GM18517 (cell line): ENCODE results near the gene DOCK1.
"Not testable (repeated sequence)": the region's sequence is repeated elsewhere in the genome, so short reads cannot be mapped to it uniquely, and the experiment has no call there.

ENCODE experiments used
- ATAC-seq: cut with Tn5 transposase; IDR thresholded peaks from one replicate; pipeline ENCODE4 v1.9.1; 2021; ENCODE audit warnings: mild to moderate bottlenecking, moderate library complexity; ENCODE audit not compliant: unreplicated experiment

DOCK1 gene

DNA sequence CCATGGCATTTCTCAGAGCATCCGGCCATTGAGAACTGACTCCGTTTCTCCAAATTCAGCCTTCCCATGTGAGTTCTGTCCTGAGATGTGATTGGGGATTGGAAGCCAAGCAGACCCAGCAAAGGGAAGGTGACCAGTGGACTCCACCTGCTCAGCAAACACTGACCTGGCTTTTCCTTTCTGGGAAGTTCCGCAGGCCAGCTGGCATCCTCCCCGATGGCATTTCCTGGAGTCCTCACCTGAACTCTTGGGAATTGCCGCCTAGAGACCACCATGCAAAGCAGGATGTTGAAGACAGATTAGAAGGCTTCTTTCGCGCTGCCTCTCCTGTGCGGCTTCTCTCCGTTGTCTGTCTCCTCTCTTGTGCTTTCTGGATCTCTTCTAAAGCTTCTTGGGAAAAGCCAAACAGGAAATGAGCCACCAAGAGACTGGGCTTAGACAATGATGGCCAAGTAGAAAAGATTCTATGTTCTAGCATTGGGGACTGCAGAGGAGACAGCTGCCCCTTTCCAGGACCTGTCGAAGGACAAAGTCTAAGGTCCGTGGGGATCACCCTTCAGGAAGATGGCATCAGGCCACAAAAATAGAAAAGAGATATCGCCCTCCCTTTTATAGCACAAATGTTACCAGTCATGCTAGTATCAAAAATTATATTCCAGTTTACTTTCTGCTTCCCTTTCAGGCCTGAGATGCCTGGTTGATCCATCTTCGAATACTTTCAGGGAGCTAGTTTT is 394.9 kb downstream of the DOCK1 start:
- ATAC-seq: no peak

DNA sequence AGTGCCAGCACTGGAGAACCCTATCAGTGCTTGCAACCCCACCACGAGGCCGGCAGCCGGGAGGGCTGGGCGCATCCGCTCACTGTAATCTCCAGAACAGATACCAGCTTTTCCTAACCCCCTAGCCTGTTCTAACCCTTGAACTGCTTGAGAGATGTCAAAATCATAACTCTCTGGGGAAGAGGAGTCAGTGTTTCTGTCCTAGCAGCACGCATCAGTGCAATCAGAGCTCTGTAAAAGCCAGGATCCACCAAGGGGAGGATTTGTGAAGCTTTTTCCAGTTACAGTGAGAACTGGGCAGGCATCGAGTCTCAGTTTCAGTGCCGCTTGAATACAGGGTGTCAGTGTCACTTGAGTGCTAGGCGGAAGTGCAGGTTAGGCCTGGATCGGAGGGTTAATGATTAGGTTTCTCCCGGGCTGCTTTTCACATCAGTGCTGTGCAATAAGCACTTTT is 395.7 kb downstream of the DOCK1 start:
- no peak for ATAC-seq

DNA sequence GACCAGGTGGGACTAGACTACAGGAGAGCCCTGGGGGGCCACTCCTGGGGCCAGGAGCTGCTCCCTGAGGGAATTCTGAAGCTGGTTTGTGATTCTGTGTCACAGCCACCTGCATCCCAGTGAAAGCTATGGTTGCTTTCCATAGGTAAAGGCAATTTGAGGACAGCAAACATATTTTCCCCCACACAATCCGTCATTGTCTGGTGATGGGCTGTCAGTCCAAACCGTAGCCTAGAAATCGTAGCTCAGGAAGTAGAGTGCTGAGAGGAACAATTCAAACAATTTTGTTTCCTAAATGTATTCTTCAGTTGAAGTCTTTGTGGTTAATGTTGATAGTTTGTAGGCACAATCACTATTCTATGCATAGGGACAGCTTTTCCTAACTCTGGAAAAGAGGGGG is 397.1 kb downstream of the DOCK1 start:
- no peak for ATAC-seq

DNA sequence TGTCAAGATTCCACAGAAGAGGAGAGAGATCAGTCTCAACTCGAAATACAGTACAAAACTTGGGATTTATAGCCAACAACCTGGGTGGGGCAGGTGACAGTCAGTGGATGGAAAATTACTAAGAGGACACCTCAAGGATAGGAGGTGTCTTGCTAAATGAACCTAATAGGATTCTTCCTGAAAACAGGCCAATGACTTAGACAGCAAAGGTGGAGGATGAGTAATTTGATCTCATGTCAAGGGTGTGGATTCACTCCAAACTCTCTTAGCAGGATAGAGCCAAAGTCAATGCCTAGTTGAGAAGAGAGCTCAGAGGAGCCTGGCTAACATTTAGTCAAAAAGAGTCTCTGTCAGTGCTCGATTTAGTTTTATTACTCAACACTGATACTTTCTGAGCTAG is 397.9 kb downstream of the DOCK1 start:
- ATAC-seq: no peak

DNA sequence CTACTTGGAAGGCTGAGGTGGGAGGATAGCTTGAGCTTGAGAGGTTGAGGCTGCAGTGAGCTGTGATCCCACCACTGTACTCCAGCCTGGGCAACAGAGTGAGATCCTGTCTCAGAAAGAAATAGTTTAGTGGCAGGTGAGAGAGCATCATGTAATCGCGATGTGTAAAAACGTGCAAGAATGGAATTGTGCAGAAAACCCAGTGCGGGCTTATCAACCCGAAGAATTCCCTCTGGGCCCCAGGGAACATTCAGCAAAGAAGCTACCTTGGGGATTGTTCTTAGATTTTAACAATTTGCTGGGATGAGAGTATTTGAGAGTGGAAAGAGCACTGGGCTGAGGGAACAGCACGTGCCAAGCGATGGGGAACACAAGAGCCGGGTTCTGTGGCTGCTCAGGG is 398.5 kb downstream of the DOCK1 start:
- ATAC-seq: no peak

DNA sequence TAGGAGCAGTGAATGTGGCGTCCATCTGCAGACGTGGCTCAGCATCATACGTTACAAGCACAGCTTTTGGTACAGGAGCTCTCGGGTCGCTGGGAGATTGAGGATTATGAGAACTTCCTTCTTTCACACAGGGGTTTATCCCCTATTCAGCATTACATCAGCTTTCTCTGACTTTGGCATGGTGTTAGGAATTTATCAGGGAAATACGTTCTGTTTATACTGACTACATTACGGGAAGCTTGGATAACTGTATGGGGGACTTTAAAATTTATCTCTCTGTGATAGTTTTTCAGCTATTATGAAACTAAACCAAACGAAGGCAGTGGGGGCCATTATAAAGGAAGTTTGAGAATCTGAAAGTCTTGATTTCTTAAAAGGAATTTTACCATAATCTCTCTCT is 401.3 kb downstream of the DOCK1 start:
- ATAC-seq: no peak

DNA sequence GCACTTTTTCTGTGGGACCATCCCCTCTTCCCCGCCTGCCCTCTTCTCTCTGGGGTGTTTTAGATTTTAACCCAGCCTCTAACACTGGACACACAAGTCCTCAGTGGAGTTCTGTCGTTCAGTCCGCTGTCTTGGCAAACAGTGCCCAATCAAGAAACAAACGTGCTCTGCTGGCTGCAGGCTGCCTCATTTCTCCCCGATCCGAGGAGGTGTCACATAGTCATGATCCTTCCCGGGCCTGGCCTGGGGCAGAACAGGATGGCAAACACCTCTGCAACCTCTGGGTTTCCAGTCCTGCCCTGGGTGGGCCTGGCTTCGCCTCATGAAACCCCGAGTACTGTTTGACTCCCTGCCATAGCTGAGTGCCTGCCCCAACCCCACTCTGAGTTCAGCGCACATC is 402.1 kb downstream of the DOCK1 start:
- ATAC-seq: no peak

DNA sequence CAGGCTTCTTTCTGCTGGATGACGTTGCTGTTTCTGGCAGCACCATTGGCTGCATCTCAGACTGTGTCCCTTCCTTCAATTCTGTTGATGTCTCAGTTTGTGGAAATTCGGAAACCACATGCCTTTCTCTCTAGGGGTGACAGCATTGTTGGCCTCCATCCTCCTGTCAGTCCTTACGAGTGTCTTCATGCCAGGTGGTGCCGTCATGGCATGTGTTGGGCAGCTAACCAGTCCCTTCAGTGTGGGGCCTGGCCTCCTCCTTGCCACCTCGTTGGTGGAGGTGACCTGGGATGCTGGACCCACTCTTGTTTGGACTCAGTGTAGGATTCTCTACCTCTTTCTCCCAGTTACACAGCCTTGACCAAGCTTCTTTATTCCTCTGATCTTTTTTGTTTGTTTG is 402.8 kb downstream of the DOCK1 start:
- ATAC-seq: no peak

DNA sequence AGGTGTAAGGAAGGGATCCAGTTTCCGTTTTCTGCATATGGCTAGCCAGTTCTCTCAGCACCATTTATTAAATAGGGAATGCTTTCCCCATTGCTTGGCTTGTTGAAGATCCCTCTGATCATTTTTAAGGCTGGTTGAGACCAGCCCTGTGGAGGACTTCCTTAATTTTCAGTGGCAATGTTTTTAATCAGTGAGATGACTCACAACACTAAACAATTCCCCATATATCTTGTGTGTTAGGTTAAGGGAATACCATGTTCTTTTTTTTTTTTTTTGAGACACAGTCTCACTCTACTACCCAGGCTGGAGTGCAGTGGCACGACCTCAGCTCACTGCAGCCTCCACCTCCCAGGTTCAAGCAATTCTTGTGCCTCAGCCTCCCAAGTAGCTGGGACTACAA is 404.4 kb downstream of the DOCK1 start:
- not testable (repeated sequence) for ATAC-seq

DNA sequence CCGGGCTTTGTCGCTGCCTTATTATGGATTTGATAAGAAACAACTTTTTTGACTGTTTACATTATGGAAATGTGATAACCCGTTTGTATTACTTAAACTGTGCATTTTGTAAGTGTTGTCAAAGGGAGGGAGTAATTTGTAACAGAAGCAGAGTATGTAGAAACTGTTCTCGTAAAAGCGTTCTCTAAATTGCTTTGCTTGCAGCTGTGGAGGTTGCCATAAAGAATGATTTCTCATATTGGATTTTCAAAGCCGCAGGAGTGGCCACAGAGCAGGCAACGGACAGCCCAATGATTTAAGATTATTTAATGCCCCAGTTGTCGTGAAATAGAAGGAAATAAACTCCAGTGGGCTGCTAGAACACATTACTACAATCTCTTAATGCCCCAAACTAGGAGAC is 405.2 kb downstream of the DOCK1 start:
- no peak for ATAC-seq

DNA sequence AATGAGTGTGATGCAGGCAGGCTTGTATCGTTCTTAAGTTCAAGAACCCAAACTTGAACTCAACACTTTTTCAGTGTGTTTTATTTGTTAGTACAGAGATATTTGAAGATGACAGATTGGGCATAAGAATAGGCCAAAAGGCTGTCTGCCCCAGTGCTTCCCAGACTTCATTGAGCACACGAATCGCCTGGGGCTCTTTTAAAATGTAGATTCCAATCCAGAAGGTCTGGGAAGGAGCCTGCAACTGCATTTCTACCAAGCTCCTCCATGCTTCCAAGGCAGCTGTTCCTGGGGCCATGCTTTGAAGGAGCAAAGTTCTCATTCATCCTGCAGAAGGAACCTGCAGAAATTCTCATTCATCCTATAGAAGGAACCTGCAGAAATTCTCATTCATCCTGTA is 405.7 kb downstream of the DOCK1 start:
- no peak for ATAC-seq

DNA sequence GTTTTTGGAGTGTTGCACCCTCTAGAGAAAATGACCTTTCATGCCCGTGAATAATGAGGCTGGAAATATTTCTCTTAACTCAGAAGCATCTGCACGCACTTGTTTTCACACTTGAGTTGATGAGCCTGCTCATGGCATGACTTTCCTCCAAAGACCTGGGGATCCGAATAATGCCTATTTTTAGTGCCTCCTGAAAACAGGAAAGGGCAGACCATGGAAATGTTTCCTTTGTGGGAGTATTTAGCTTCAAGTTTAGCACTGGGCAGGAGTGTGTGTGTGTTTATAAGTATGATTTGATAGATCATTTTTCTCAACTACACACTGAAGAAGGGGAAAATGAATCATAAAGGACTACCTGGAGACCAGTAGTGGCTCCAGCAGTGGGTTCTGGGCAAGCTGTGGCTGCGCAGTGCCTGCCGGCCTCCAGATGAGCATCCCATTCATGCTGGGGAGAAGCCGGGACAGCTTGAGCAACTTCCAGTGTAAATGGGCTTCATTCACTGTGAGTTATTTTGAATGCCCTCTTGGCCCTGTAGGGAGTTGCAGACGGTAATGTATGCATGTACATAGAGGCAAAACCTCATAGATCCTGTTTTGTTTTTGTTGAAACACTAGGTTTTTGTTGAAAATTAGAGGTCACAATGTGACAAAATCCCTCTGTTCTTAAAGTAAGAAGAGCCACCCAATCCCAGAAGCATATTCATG is 408.9 kb downstream of the DOCK1 start:
- ATAC-seq: no peak

DNA sequence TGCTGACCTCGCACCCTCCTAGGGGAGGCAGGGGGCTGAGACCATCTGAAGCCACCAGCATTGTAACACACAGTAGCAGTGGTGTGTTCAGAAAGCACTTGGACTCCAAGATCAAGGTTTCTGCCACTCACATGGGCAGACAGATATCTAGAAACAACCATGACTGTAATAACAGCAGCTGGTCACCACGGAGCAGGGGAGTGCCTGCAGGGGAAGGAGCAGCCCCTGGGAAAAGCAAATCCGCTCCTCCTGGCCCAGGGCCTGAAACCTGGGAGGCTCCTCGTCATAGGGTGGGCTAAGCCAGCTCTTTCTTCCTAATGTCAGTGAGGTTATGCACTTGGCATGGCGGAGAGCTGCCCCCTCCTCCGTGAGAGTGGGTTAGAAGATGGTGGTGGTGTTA is 409.6 kb downstream of the DOCK1 start:
- no peak for ATAC-seq

DNA sequence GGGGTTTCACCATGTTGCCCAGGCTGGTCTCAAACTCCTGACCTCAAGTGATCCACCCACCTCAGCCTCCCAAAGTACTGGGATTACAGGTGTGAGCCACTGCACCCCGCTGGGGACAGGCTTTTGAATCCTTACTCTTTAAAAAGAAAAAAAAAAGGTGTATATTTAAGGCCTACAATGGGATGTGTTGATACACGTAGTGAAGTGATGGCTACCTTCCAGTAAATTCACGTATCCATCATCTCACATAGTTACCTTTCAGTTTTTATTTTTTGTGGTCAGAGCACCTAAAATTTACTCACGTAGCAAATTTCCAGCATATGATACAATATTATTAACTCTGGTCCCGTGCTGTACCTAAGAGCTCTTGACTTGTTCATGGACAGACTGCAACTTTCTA is 410.7 kb downstream of the DOCK1 start:
- ATAC-seq: no peak

DNA sequence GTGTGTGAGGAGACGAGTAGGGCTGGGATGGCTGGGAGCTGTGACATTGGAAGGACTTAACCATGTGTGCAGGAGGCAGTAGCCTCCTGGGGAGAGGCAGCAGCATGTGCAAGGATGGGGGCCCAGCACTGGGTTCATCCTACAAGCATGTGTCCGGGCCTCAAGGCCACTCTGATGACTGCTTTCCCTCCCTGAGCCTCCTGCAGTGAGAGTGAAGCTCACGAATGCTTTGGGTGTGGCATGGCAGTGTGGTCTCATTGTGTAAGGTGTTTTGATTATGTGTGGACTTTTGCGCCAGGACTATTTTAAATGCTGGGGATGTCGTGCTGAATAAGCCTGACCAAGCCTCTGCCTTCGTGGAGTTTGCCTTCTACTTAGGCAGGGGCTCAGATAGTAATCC is 413.2 kb downstream of the DOCK1 start:
- no peak for ATAC-seq

DNA sequence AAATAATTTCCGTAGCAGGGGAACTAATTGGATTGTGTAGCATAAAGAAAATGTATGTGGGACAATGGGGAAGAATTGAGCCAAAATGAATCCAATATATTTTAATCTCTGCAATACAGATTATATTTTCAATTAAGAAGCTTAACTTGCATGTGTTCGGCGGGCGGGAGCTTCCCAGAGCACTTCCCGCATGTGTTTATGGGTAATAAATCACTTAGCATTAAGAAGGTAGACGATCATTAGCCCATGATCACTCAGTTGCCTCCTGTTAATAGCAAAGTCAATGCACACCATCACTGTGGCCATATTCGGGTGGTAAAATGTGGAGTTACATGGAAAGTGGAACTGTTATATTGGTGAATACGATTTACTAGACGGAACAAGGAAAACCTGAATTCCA is 414.0 kb downstream of the DOCK1 start:
- ATAC-seq: no peak

DNA sequence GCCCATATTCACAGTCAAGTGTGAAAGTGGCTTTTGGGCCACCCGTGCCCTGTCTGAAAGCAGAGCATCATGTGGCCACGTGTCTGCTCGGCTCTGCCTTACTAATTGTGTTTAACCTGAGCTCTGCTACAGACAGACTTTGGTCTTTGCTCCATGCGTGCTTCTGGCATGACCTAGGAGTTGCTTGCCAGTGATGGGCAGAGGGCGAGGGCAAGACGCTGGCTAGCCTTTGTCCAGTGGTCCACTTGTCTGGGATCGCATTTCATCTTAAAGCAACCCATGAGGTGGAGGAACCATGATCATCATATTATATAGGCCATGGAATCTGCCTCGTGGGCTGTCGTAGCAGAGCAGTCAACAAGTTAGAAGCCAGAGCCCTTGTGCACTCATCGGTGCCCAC is 414.5 kb downstream of the DOCK1 start:
- ATAC-seq: no peak

DNA sequence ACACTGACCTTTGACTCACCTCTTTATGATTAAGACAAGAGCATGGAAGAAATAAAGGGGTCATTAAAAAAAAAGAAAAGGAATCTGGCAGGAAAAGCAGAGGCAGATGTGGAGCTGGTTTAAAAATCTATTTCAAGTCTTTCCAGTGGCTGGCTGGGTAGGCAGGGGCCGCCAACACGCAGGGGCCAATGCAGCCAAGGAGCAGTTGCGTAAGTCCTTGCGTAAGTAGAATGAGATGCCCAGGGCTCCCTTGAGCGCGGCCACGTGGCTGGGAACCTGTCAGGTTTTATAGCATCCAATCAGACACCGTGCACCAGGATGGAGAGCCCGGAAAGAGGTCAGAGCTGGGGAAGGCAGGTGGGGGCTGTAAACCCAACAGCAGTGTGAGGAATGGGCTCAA is 414.9 kb downstream of the DOCK1 start:
- ATAC-seq: no peak

DNA sequence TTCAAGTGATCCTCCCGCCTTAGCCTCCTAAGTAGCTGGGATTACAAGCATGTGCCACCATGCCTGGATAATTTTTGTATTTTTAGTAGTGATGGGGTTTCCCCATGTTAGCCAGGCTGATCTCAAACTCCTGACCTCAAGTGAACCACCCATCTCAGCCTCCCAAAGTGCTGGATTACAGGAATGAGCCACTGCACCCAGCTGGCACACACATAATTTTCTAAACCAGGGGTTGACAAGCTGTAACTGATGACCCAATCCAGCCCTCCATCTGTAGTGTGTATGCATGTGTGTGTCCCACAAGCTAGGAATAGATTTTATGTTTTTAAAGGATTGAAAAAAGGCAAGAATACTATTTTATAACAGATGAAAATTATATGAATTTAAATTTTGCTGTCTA is 417.1 kb downstream of the DOCK1 start:
- no peak for ATAC-seq

DNA sequence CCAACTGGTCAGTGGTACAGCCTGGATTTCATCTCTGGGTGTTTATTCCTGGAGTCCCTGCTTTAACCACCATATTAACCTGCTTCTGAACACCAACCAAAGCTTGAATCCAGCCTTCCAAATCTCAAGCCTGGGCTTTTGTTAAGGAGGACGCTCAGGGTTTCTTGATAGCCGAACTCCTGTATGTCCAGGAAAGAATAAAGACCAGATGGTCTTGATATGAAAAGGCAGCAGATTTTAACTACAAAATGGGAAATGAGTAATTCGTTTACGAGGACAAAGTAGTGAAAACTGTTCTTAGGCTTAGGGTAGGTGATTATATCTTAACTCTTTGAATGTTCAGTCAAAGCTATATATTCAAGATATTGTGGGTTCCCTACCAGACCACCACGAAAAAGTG is 420.3 kb downstream of the DOCK1 start:
- no peak for ATAC-seq

DNA sequence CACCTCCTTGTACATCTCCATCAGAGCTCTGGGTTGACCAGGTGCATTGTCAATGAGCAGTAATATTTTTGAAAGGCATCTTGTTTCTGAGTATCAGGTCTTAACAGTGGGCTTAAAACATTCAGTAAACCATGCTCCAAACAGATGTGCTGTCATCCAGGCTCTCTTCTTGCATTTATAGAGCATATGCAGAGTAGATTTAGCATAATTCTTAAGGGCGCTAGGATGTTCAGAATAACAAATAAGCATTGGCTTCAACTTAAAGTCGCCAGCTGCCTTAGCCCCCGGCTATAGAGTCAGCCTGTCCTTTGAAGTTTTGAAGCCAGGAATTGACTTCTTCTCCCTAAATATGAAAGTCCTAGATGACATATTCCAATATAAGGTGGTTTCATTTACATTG is 421.7 kb downstream of the DOCK1 start:
- no peak for ATAC-seq

DNA sequence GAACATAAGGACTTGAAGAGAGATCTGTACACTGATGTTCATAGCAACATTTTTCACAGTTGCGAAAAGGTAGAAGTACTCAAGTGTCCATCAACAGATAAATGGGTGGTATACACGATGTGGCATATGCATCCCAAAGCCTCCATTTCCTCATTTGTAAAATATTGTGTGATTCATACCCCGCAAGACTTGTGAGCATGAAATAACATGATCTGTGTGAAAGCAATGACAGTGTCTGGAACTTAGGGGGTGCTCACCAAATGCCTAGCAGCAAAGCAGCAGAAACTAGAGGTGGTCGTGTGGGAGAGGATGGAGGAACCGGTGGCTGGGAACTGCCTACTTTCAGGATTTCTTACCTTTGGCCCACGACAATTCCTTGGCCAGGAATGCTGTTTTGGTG is 426.5 kb downstream of the DOCK1 start:
- ATAC-seq: no peak

DNA sequence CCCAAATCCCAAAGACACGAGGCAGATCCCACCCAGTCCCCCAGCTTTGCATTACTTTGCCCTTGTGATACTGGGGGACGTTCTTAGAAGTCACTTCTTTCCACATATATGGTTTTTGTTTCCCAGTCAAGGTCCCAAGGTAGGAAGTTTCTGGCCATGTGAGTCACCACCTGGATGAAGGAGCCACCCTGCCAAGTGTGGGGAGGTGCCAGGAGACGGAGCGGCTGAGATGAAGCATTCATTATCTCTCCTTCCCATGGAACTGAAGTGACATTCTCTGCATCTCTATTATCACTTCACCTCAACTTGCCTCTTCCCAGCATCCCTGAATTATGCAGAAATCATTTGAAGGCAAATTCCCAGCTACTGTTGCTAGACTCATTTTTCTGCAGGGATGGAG is 427.4 kb downstream of the DOCK1 start:
- ATAC-seq: no peak
